Measurements from ENCODE around the gene PTPRG. TPM values are rescaled to one million over a fixed set of nuclear protein-coding genes. Genes with fewer than 3 reads are reported as not detected.

PTPRG gene
- total RNA-seq, 3 donors from 2014 or later, result 28.9 to 54.7 (median 40.4) TPM

GRCh38 chr3:61956236-61956635, 394.9 kb downstream of the PTPRG start:
- no peaks in the 10 kb centered on the region for H3K36me3 ChIP-seq (ENCODE audit: low read depth)
- no peaks in the 10 kb centered on the region for H3K4me1 ChIP-seq (ENCODE audit: low read depth)
- no peak for ATAC-seq
- no peaks in the 10 kb centered on the region for H3K9me3 ChIP-seq
- H3K4me3 ChIP-seq, result no peak overlapping the region
- no peak for TF ChIP-seq CTCF (IDR thresholded peaks at IDR 0.05)
- no peak for DNase-seq
- intact Hi-C loops (cut with DNase I, micrococcal nuclease), result no loop called here

GRCh38 chr3:61957259-61957658, 395.9 kb downstream of the PTPRG start:
- DNase-seq (no peak), ATAC-seq (no peak)
- no peaks in the 10 kb centered on the region for H3K36me3 ChIP-seq (ENCODE audit: low read depth)
- intact Hi-C loops (cut with DNase I, micrococcal nuclease), result no loop called here
- no peaks in the 10 kb centered on the region for H3K9me3 ChIP-seq
- no peak overlapping the region for H3K4me3 ChIP-seq
- TF ChIP-seq CTCF (IDR thresholded peaks at IDR 0.05), result no peak
- H3K4me1 ChIP-seq (ENCODE audit: low read depth), result no peaks in the 10 kb centered on the region

GRCh38 chr3:61960976-61961375, 399.6 kb downstream of the PTPRG start:
- no peak overlapping the region for H3K4me3 ChIP-seq
- no peak for TF ChIP-seq CTCF (IDR thresholded peaks at IDR 0.05)
- H3K9me3 ChIP-seq, result no peaks in the 10 kb centered on the region
- no peak for DNase-seq
- no peak for ATAC-seq
- no peaks in the 10 kb centered on the region for H3K36me3 ChIP-seq (ENCODE audit: low read depth)
- H3K4me1 ChIP-seq (ENCODE audit: low read depth), result no peaks in the 10 kb centered on the region
- intact Hi-C loops (cut with DNase I, micrococcal nuclease), result no loop called here

- intact Hi-C loops (cut with DNase I, micrococcal nuclease), result no loop called here
- Histone ChIP-seq H3K4me3 (no peak overlapping the region), H3K4me1 (ENCODE audit: low read depth) (no peaks in the 10 kb centered on the region), H3K9me3 (no peaks in the 10 kb centered on the region), H3K36me3 (ENCODE audit: low read depth) (no peaks in the 10 kb centered on the region)
- DNase-seq, result no peak
- no peak for ATAC-seq
- no peak for TF ChIP-seq CTCF (IDR thresholded peaks at IDR 0.05)
These were observed 400.5 kb downstream of the PTPRG start for GRCh38 chr3:61961900-61962299.

GRCh38 chr3:61964566-61964965, 403.2 kb downstream of the PTPRG start:
- no peaks in the 10 kb centered on the region for H3K36me3 ChIP-seq (ENCODE audit: low read depth)
- H3K9me3 ChIP-seq, result no peaks in the 10 kb centered on the region
- H3K4me1 ChIP-seq (ENCODE audit: low read depth), result no peaks in the 10 kb centered on the region
- ATAC-seq, result peak; percentile 44
- no peak for DNase-seq
- no peak for TF ChIP-seq CTCF (IDR thresholded peaks at IDR 0.05)
- intact Hi-C loops (cut with DNase I, micrococcal nuclease), result no loop called here
- H3K4me3 ChIP-seq, result no peak overlapping the region

- no peaks in the 10 kb centered on the region for H3K36me3 ChIP-seq (ENCODE audit: low read depth)
These were observed 404.4 kb downstream of the PTPRG start for GRCh38 chr3:61965770-61966131.

More at GRCh38 chr3:61965770-61966131, 404.4 kb downstream of the PTPRG start:
- H3K4me1 ChIP-seq (ENCODE audit: low read depth), result no peaks in the 10 kb centered on the region
- intact Hi-C loops (cut with DNase I, micrococcal nuclease), result no loop called here
- H3K4me3 ChIP-seq, result no peak overlapping the region
- ATAC-seq, result no peak
- DNase-seq, result no peak
- no peaks in the 10 kb centered on the region for H3K9me3 ChIP-seq
- TF ChIP-seq CTCF (IDR thresholded peaks at IDR 0.05), result no peak

Data from mucosa of descending colon (tissue), 3 donors.